Measurements from ENCODE around the gene SLC36A4. TPM values are rescaled to one million over a fixed set of nuclear protein-coding genes. Genes with fewer than 3 reads are reported as not detected.

SLC36A4 gene
- total and polyA plus RNA-seq, 7 experiments from 2014 or later = 12.0 to 29.8 (median 20.2) TPM

DNA sequence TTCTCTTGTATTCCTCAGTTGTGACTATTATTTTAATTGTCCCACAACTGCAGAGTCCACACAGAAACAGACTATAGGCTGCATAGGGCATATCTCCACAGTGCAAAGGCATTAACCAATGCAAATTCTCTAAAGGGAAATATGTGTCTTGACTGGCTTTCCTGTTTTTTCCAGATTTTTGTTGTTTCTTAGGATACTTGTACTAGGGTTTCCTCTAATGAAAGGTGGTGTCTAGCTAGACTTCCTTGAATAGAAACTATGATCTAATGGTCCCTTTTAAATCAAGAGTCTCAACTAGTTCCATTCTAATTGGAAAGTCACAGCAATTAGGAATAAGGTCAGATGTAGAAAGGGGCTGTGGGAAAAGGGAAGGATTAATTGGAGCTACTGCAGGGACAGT, 37.6 kb downstream of the SLC36A4 start:
- Mint-ChIP-seq H3K4me1 (no peaks in the 10 kb centered on the region), H3K27me3 (no peaks in the 10 kb centered on the region), H3K36me3 (peaks cover 16 to 70% (median 50%) of the 10 kb centered on the region in 5 donors), H3K4me3 (no peak overlapping the region), H3K27ac (no peak overlapping the region), H3K9me3 (peaks cover 0 to 16% (median 3%) of the 10 kb centered on the region in 11 donors)
- no peak for DNase-seq
- ChIA-PET POLR2A (no interaction called here), CTCF (no interaction called here)
- Histone ChIP-seq H3K36me3 (ENCODE audit: control insufficient read depth in 2 of 3, insufficient read depth in 3 of 3, low read length in 3 of 3) (peaks cover 0 to 18% (median 0%) of the 10 kb centered on the region in 3 experiments), H3K27ac (ENCODE audit: low read depth, low read length) (no peak overlapping the region), H3K9me3 (ENCODE audit: control insufficient read depth in 2 of 3, low read length in 3 of 3) (no peaks in the 10 kb centered on the region), H3K4me1 (ENCODE audit: control insufficient read depth in 2 of 2, insufficient read depth in 2 of 2, low read length in 2 of 2) (no peaks in the 10 kb centered on the region), H3K27me3 (ENCODE audit: control insufficient read depth in 2 of 2, insufficient read depth in 2 of 2, low read length in 2 of 2) (no peaks in the 10 kb centered on the region), H3K4me3 (ENCODE audit: low read length) (no peak overlapping the region)
- intact Hi-C loops (cut with micrococcal nuclease) = no loop called here
- no peak for ATAC-seq

DNA sequence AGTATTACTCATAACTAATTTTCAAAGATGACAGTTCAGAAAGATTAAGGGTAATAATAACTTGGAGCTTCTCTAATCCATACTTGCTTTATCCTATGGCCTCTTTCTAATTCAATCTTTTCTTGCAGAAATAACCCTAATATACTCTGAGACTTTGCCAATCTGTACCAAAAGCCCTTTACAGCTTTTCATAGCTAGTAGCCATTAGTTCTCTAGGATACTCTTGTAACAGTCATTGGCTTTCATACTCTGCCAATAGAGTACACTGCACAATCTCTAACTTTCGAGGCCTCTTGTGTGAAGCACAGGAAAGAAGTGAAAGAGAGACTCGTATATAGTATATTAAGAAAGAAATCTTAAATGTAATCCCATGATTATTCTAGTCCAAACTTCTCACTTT, 38.1 kb downstream of the SLC36A4 start:
- Mint-ChIP-seq H3K4me1 (no peaks in the 10 kb centered on the region), H3K27me3 (no peaks in the 10 kb centered on the region), H3K4me3 (no peak overlapping the region), H3K27ac (no peak overlapping the region), H3K36me3 (peaks cover 14 to 67% (median 46%) of the 10 kb centered on the region in 5 donors), H3K9me3 (peaks cover 0 to 16% (median 3%) of the 10 kb centered on the region in 11 donors)
- no peak overlapping the region for H3K4me3 ChIP-seq (ENCODE audit: low read length)
- H3K27me3 ChIP-seq (ENCODE audit: control insufficient read depth in 2 of 2, insufficient read depth in 2 of 2, low read length in 2 of 2) = no peaks in the 10 kb centered on the region
- H3K4me1 ChIP-seq (ENCODE audit: control insufficient read depth in 2 of 2, insufficient read depth in 2 of 2, low read length in 2 of 2) = no peaks in the 10 kb centered on the region
- no peaks in the 10 kb centered on the region for H3K9me3 ChIP-seq (ENCODE audit: control insufficient read depth in 2 of 3, low read length in 3 of 3)
- H3K36me3 ChIP-seq (ENCODE audit: control insufficient read depth in 2 of 3, insufficient read depth in 3 of 3, low read length in 3 of 3) = peaks cover 0 to 17% (median 0%) of the 10 kb centered on the region in 3 experiments
- intact Hi-C loops (cut with micrococcal nuclease) = loop anchor here in 1 of 2 donors (10.0 kb wide), 1 partner anchor 55 kb away; no protein-coding TSS in a partner anchor
- CTCF ChIA-PET = no interaction called here
- POLR2A ChIA-PET = no interaction called here
- DNase-seq = no peak
- no peak overlapping the region for H3K27ac ChIP-seq (ENCODE audit: low read depth, low read length)
- ATAC-seq = no peak

DNA sequence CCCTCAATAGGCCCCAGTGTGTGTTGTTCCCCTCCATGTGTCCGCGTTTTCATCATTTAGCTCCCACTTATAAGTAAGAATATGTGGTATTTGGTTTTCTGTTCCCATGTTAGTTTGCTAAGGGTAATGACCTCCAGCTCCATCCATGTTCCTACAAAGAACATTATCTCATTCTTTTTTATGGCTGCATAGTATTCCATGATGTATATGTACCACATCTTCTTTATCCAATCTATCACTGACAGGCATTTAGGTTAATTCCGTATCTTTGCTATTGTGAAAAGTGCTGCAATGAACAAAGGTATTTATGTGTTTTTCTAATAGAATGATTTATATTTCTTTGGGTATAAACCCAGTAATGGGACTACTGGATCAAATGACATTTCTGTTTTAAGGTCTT, 42.1 kb downstream of the SLC36A4 start:
- Mint-ChIP-seq H3K27me3 (no peaks in the 10 kb centered on the region), H3K36me3 (peaks cover 7 to 51% (median 29%) of the 10 kb centered on the region in 5 donors), H3K27ac (no peak overlapping the region), H3K4me1 (no peaks in the 10 kb centered on the region), H3K9me3 (peaks cover 0 to 16% (median 3%) of the 10 kb centered on the region in 11 donors), H3K4me3 (no peak overlapping the region)
- no peak for ATAC-seq
- ChIA-PET CTCF (no interaction called here), POLR2A (no interaction called here)
- Histone ChIP-seq H3K4me3 (ENCODE audit: low read length) (no peak overlapping the region), H3K27me3 (ENCODE audit: control insufficient read depth in 2 of 2, insufficient read depth in 2 of 2, low read length in 2 of 2) (no peaks in the 10 kb centered on the region), H3K4me1 (ENCODE audit: control insufficient read depth in 2 of 2, insufficient read depth in 2 of 2, low read length in 2 of 2) (no peaks in the 10 kb centered on the region), H3K27ac (ENCODE audit: low read depth, low read length) (no peak overlapping the region), H3K36me3 (ENCODE audit: control insufficient read depth in 2 of 3, insufficient read depth in 3 of 3, low read length in 3 of 3) (no peaks in the 10 kb centered on the region), H3K9me3 (ENCODE audit: control insufficient read depth in 2 of 3, low read length in 3 of 3) (no peaks in the 10 kb centered on the region)
- intact Hi-C loops (cut with micrococcal nuclease) = loop anchor here in 1 of 2 donors (10.0 kb wide), 1 partner anchor 51 kb away; no protein-coding TSS in a partner anchor
- no peak for DNase-seq

DNA sequence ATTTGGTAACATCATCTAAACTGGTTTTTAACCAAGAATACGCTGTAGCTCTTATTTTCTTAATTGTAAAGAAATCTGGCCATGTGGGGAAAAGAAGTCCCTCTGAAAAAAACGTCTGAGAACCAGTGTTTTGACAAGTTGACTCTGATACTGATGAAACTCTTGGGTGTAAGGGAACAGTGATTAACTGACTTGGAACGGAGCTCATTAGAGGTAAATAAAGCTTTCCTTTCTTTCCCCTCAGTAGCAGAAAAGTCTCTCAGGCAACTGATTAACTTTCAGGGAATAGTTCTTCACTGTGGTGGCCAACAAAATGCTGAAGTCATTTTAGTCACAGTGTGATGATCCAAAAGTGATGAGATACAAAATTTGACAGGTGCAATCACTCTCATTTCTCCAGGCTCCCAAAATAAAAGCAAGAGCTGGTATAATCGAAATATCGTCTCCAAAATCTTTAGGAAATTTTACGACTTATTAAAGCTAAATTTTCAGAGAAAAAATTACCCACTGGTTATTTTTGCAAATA, 52.3 kb downstream of the SLC36A4 start:
- Histone ChIP-seq H3K27ac (ENCODE audit: low read depth, low read length) (no peak overlapping the region), H3K4me3 (ENCODE audit: low read length) (no peak overlapping the region), H3K9me3 (ENCODE audit: control insufficient read depth in 2 of 3, low read length in 3 of 3) (no peaks in the 10 kb centered on the region), H3K4me1 (ENCODE audit: control insufficient read depth in 2 of 2, insufficient read depth in 2 of 2, low read length in 2 of 2) (no peaks in the 10 kb centered on the region), H3K27me3 (ENCODE audit: control insufficient read depth in 2 of 2, insufficient read depth in 2 of 2, low read length in 2 of 2) (no peaks in the 10 kb centered on the region), H3K36me3 (ENCODE audit: control insufficient read depth in 2 of 3, insufficient read depth in 3 of 3, low read length in 3 of 3) (no peaks in the 10 kb centered on the region)
- POLR2A ChIA-PET = no interaction called here
- H3K27ac Mint-ChIP-seq = no peak overlapping the region
- no peaks in the 10 kb centered on the region for H3K27me3 Mint-ChIP-seq
- H3K9me3 Mint-ChIP-seq = peaks cover 0 to 3% (median 0%) of the 10 kb centered on the region in 11 donors
- intact Hi-C loops (cut with micrococcal nuclease) = no loop called here
- CTCF ChIA-PET = no interaction called here
- H3K4me3 Mint-ChIP-seq = no peak overlapping the region
- peaks cover 0 to 10% (median 0%) of the 10 kb centered on the region in 7 donors for H3K4me1 Mint-ChIP-seq
- DNase-seq = no peak
- H3K36me3 Mint-ChIP-seq = peaks cover 0 to 27% (median 8%) of the 10 kb centered on the region in 5 donors
- ATAC-seq = no peak

DNA sequence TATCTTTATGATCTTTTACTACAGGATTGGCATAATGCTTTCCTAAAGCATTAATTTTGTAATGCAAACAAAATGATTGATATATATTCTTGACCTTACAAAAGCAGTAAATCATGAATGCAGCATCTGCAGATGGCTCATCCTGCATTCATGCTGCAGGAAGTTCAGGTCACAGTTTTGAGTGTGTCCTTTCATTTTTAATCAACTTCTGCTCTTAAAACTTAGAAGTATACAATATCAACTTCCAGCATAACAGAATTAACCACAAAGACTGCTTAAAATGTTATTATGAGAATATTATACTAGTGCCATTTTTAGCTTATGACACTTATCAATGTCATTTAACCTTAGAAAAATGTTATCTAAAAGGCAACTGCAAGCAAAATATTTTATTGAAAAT, 54.0 kb downstream of the SLC36A4 start:
- Mint-ChIP-seq H3K4me3 (no peak overlapping the region), H3K4me1 (peaks cover 0 to 10% (median 0%) of the 10 kb centered on the region in 7 donors), H3K36me3 (peaks cover 0 to 14% (median 8%) of the 10 kb centered on the region in 5 donors), H3K27me3 (no peaks in the 10 kb centered on the region), H3K9me3 (peaks cover 0 to 3% (median 0%) of the 10 kb centered on the region in 11 donors), H3K27ac (no peak overlapping the region)
- no peaks in the 10 kb centered on the region for H3K4me1 ChIP-seq (ENCODE audit: control insufficient read depth in 2 of 2, insufficient read depth in 2 of 2, low read length in 2 of 2)
- H3K36me3 ChIP-seq (ENCODE audit: control insufficient read depth in 2 of 3, insufficient read depth in 3 of 3, low read length in 3 of 3) = no peaks in the 10 kb centered on the region
- CTCF ChIA-PET = no interaction called here
- no peak for DNase-seq
- no peak overlapping the region for H3K27ac ChIP-seq (ENCODE audit: low read depth, low read length)
- intact Hi-C loops (cut with micrococcal nuclease) = no loop called here
- H3K9me3 ChIP-seq (ENCODE audit: control insufficient read depth in 2 of 3, low read length in 3 of 3) = no peaks in the 10 kb centered on the region
- POLR2A ChIA-PET = no interaction called here
- ATAC-seq = no peak
- no peaks in the 10 kb centered on the region for H3K27me3 ChIP-seq (ENCODE audit: control insufficient read depth in 2 of 2, insufficient read depth in 2 of 2, low read length in 2 of 2)
- H3K4me3 ChIP-seq (ENCODE audit: low read length) = no peak overlapping the region

DNA sequence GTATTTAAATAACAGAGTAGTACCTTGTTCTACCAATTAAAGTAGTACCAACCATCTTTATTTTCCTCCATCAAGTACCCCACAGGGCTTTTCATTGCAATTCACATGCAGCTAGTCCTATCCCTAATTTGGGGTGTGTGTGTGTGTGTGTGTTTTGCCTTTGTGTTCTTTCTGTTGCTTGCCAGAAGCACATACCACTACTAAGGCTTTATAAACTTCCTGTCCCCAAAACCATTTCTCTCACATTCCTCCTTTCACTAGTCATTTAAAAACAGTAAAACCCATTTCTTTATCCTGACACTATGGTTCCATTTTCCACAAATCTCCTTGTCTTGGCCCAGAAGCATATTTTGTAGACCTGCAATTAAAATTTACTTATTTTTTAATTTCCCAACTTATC, 54.6 kb downstream of the SLC36A4 start:
- ChIA-PET POLR2A (no interaction called here), CTCF (no interaction called here)
- no peak for DNase-seq
- H3K27me3 Mint-ChIP-seq = no peaks in the 10 kb centered on the region
- peaks cover 0 to 3% (median 0%) of the 10 kb centered on the region in 11 donors for H3K9me3 Mint-ChIP-seq
- intact Hi-C loops (cut with micrococcal nuclease) = no loop called here
- no peak overlapping the region for H3K27ac ChIP-seq (ENCODE audit: low read depth, low read length)
- H3K27me3 ChIP-seq (ENCODE audit: control insufficient read depth in 2 of 2, insufficient read depth in 2 of 2, low read length in 2 of 2) = no peaks in the 10 kb centered on the region
- no peak overlapping the region for H3K4me3 ChIP-seq (ENCODE audit: low read length)
- H3K4me1 ChIP-seq (ENCODE audit: control insufficient read depth in 2 of 2, insufficient read depth in 2 of 2, low read length in 2 of 2) = no peaks in the 10 kb centered on the region
- no peaks in the 10 kb centered on the region for H3K9me3 ChIP-seq (ENCODE audit: control insufficient read depth in 2 of 3, low read length in 3 of 3)
- H3K27ac Mint-ChIP-seq = peak overlapping the region in 1 of 9 donors; percentile 9
- H3K4me3 Mint-ChIP-seq = no peak overlapping the region
- no peaks in the 10 kb centered on the region for H3K36me3 ChIP-seq (ENCODE audit: control insufficient read depth in 2 of 3, insufficient read depth in 3 of 3, low read length in 3 of 3)
- peaks cover 0 to 14% (median 8%) of the 10 kb centered on the region in 5 donors for H3K36me3 Mint-ChIP-seq
- ATAC-seq = no peak
- peaks cover 0 to 10% (median 0%) of the 10 kb centered on the region in 7 donors for H3K4me1 Mint-ChIP-seq

DNA sequence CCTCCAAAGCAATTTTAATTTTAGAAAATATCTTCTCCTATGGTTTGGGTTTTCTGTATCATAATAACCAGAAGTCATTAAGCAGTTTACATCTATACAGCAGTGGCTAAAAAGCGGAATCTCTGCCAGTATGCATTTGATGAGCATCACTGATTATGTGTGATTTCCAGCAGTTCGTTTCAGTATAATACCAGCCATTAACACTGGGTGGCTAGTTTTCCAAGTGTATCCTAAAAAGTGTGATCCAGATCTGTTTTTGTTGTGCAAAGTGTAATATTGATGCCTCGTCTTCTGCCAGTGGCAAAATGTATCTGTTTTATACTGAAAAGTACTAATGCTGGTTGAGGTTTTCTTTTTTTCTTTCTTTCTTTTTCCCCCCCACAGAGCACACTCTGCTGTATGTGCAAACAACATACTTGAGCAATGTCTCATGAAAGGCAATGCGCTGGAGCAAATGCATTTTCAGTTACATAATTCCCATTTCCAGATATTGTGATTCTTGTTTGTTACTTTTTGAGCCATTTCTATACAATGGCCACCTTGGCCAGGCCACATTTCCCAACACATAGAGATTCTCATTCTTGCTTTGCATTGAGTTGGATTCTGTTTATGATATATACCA, 64.2 kb downstream of the SLC36A4 start:
- Mint-ChIP-seq H3K27me3 (peaks cover 0 to 1% (median 0%) of the 10 kb centered on the region in 5 donors), H3K27ac (peak overlapping the region in 1 of 9 donors; percentile 25), H3K36me3 (peaks cover 0 to 8% (median 0%) of the 10 kb centered on the region in 5 donors), H3K4me3 (no peak overlapping the region), H3K9me3 (peaks cover 0 to 5% (median 0%) of the 10 kb centered on the region in 11 donors), H3K4me1 (no peaks in the 10 kb centered on the region)
- CTCF ChIA-PET = no interaction called here
- no peaks in the 10 kb centered on the region for H3K9me3 ChIP-seq (ENCODE audit: control insufficient read depth in 2 of 3, low read length in 3 of 3)
- intact Hi-C loops (cut with micrococcal nuclease) = no loop called here
- H3K4me3 ChIP-seq (ENCODE audit: low read length) = no peak overlapping the region
- no peaks in the 10 kb centered on the region for H3K36me3 ChIP-seq (ENCODE audit: control insufficient read depth in 2 of 3, insufficient read depth in 3 of 3, low read length in 3 of 3)
- H3K27me3 ChIP-seq (ENCODE audit: control insufficient read depth in 2 of 2, insufficient read depth in 2 of 2, low read length in 2 of 2) = no peaks in the 10 kb centered on the region
- no peaks in the 10 kb centered on the region for H3K4me1 ChIP-seq (ENCODE audit: control insufficient read depth in 2 of 2, insufficient read depth in 2 of 2, low read length in 2 of 2)
- DNase-seq (no peak), ATAC-seq (no peak)
- H3K27ac ChIP-seq (ENCODE audit: low read depth, low read length) = no peak overlapping the region
- POLR2A ChIA-PET = no interaction called here
